Measurements from ENCODE around the gene CNOT6. TPM values are rescaled to one million over a fixed set of nuclear protein-coding genes. Genes with fewer than 3 reads are reported as not detected.

The CNOT6 gene
- total RNA-seq, 1 donor from 2014 or later = 41.7 TPM

DNA sequence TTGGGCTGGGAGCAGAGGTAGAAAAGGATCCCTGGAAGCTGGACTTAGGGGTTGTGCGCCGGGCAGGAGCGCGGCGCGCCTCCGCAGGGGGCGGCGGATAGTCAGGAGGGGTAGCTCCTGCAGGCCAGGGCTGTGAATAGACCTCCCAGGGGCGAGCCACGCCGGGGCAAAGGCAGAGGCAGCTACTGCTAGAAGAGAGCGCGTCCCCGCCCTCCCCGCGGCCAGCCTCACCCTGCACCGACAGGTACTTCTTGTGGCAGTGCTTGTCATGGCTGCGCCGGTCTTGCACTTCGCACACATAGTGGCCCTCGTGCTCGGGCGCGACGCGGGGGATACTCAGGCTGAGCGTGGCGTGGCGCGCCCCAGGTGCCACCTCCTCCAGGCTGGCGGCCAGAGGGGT is 127.1 kb downstream of the CNOT6 start:
- no peaks in the 10 kb centered on the region for H3K4me1 Mint-ChIP-seq (ENCODE audit: low read depth, unreplicated experiment)
- no peak overlapping the region for H3K4me3 Mint-ChIP-seq (ENCODE audit: unreplicated experiment)
- no peak overlapping the region for H3K27ac Mint-ChIP-seq (ENCODE audit: unreplicated experiment)
- peaks cover 27% of the 10 kb centered on the region for H3K27me3 Mint-ChIP-seq (ENCODE audit: low read depth, unreplicated experiment)
- FAIRE-seq (no peak), DNase-seq (ENCODE audit: low read depth) (no peak)
- no peaks in the 10 kb centered on the region for H4K20me1 ChIP-seq (ENCODE audit: insufficient read depth, low read length)
- no peak overlapping the region for H3K4me3 ChIP-seq (ENCODE audit: insufficient read depth, low read depth, low read length)
- no peaks in the 10 kb centered on the region for H3K9me3 ChIP-seq (ENCODE audit: insufficient read depth, low read depth, low read length)
- H3K9ac ChIP-seq (ENCODE audit: low read length) = no peak overlapping the region
- no peaks in the 10 kb centered on the region for H3K4me1 ChIP-seq (ENCODE audit: insufficient read depth, low read length)
- H2AFZ ChIP-seq (ENCODE audit: low read depth, low read length) = no peak overlapping the region
- TF ChIP-seq EZH2 (IDR thresholded peaks at IDR 0.05; ENCODE audit: insufficient read depth, low read length) = no peak
- TF ChIP-seq, protein P1, sequence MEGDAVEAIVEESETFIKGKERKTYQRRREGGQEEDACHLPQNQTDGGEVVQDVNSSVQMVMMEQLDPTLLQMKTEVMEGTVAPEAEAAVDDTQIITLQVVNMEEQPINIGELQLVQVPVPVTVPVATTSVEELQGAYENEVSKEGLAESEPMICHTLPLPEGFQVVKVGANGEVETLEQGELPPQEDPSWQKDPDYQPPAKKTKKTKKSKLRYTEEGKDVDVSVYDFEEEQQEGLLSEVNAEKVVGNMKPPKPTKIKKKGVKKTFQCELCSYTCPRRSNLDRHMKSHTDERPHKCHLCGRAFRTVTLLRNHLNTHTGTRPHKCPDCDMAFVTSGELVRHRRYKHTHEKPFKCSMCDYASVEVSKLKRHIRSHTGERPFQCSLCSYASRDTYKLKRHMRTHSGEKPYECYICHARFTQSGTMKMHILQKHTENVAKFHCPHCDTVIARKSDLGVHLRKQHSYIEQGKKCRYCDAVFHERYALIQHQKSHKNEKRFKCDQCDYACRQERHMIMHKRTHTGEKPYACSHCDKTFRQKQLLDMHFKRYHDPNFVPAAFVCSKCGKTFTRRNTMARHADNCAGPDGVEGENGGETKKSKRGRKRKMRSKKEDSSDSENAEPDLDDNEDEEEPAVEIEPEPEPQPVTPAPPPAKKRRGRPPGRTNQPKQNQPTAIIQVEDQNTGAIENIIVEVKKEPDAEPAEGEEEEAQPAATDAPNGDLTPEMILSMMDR (IDR thresholded peaks at IDR 0.05; ENCODE audit: insufficient read depth, low read depth, low read length) = no peak
- H3K9me3 Mint-ChIP-seq (ENCODE audit: unreplicated experiment) = no peaks in the 10 kb centered on the region
- H3K27me3 ChIP-seq (ENCODE audit: insufficient read depth, low read length) = peaks cover 5% of the 10 kb centered on the region
- H3K79me2 ChIP-seq (ENCODE audit: insufficient read depth, low read length) = no peaks in the 10 kb centered on the region
- no peak overlapping the region for H3K27ac ChIP-seq (ENCODE audit: low read depth, low read length)
- no peak overlapping the region for H3K4me2 ChIP-seq (ENCODE audit: low read length)
- H3K36me3 Mint-ChIP-seq (ENCODE audit: low read depth, unreplicated experiment) = peaks cover 2% of the 10 kb centered on the region
- H3K36me3 ChIP-seq (ENCODE audit: insufficient read depth, low read length) = no peaks in the 10 kb centered on the region

DNA sequence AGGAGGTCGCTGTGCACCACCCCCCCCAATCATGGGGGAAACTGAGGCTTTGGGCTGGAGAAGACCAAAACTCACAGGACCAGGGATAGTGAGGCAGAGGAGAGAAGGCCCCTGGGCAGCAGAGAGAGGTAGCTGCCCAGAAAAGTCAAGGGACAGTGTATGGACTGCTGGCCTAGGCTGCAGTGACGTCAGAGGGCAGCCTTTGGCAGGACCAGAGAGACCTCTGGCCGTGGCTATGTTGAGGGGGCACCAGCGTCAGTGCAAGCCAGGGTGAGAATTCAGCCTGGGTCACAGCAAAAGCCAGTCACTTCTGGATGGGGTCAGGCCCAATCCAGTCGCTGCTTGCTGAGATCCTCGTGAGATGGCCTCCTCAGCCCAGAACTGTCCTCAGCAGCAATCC is 128.7 kb downstream of the CNOT6 start:
- Histone ChIP-seq H4K20me1 (ENCODE audit: insufficient read depth, low read length) (no peaks in the 10 kb centered on the region), H3K79me2 (ENCODE audit: insufficient read depth, low read length) (no peaks in the 10 kb centered on the region), H3K4me2 (ENCODE audit: low read length) (no peak overlapping the region), H2AFZ (ENCODE audit: low read depth, low read length) (no peak overlapping the region), H3K27ac (ENCODE audit: low read depth, low read length) (no peak overlapping the region), H3K9me3 (ENCODE audit: insufficient read depth, low read depth, low read length) (no peaks in the 10 kb centered on the region), H3K27me3 (ENCODE audit: insufficient read depth, low read length) (peaks cover 3% of the 10 kb centered on the region), H3K4me1 (ENCODE audit: insufficient read depth, low read length) (no peaks in the 10 kb centered on the region), H3K9ac (ENCODE audit: low read length) (no peak overlapping the region), H3K4me3 (ENCODE audit: insufficient read depth, low read depth, low read length) (no peak overlapping the region), H3K36me3 (ENCODE audit: insufficient read depth, low read length) (no peaks in the 10 kb centered on the region)
- H3K4me3 Mint-ChIP-seq (ENCODE audit: unreplicated experiment) = no peak overlapping the region
- FAIRE-seq (no peak), DNase-seq (ENCODE audit: low read depth) (no peak)
- TF ChIP-seq, protein P1 (IDR thresholded peaks at IDR 0.05; ENCODE audit: insufficient read depth, low read depth, low read length) = no peak
- TF ChIP-seq EZH2 (IDR thresholded peaks at IDR 0.05; ENCODE audit: insufficient read depth, low read length) = no peak
- H3K27ac Mint-ChIP-seq (ENCODE audit: unreplicated experiment) = no peak overlapping the region
- H3K27me3 Mint-ChIP-seq (ENCODE audit: low read depth, unreplicated experiment) = peaks cover 32% of the 10 kb centered on the region
- H3K36me3 Mint-ChIP-seq (ENCODE audit: low read depth, unreplicated experiment) = no peaks in the 10 kb centered on the region
- H3K4me1 Mint-ChIP-seq (ENCODE audit: low read depth, unreplicated experiment) = no peaks in the 10 kb centered on the region
- H3K9me3 Mint-ChIP-seq (ENCODE audit: unreplicated experiment) = no peaks in the 10 kb centered on the region

DNA sequence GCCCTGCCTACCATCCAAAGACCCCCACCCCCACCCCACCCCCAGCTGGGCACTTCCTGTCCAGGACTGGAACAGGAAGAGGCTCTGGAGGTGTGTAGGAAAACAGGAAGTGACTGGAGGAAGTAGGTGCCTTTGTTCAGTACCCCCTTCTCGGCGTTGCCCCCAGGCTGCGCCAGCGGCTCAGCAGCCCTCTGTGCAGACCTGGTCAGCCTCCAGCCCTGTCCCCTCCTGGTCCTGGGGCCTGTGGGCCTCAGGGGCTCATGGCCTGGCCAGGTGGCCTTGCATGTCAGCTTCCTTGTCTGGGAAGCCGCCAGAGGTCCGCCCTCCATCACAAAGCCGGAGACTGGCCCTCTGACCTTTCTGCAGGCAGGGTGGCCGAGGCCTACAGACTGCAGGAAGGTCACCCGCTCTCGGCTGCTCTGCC is 129.2 kb downstream of the CNOT6 start:
- no peak overlapping the region for H3K27ac ChIP-seq (ENCODE audit: low read depth, low read length)
- no peak overlapping the region for H3K4me3 ChIP-seq (ENCODE audit: insufficient read depth, low read depth, low read length)
- H4K20me1 ChIP-seq (ENCODE audit: insufficient read depth, low read length) = no peaks in the 10 kb centered on the region
- peaks cover 1% of the 10 kb centered on the region for H3K27me3 ChIP-seq (ENCODE audit: insufficient read depth, low read length)
- Mint-ChIP-seq H3K36me3 (ENCODE audit: low read depth, unreplicated experiment) (no peaks in the 10 kb centered on the region), H3K9me3 (ENCODE audit: unreplicated experiment) (no peaks in the 10 kb centered on the region), H3K4me3 (ENCODE audit: unreplicated experiment) (no peak overlapping the region), H3K27me3 (ENCODE audit: low read depth, unreplicated experiment) (peaks cover 30% of the 10 kb centered on the region), H3K4me1 (ENCODE audit: low read depth, unreplicated experiment) (no peaks in the 10 kb centered on the region), H3K27ac (ENCODE audit: unreplicated experiment) (no peak overlapping the region)
- DNase-seq (ENCODE audit: low read depth) (no peak), FAIRE-seq (no peak)
- no peaks in the 10 kb centered on the region for H3K4me1 ChIP-seq (ENCODE audit: insufficient read depth, low read length)
- no peaks in the 10 kb centered on the region for H3K36me3 ChIP-seq (ENCODE audit: insufficient read depth, low read length)
- H3K79me2 ChIP-seq (ENCODE audit: insufficient read depth, low read length) = no peaks in the 10 kb centered on the region
- no peak overlapping the region for H2AFZ ChIP-seq (ENCODE audit: low read depth, low read length)
- no peak overlapping the region for H3K9ac ChIP-seq (ENCODE audit: low read length)
- H3K4me2 ChIP-seq (ENCODE audit: low read length) = no peak overlapping the region
- TF ChIP-seq, protein P1 (IDR thresholded peaks at IDR 0.05; ENCODE audit: insufficient read depth, low read depth, low read length) = no peak
- no peak for TF ChIP-seq EZH2 (IDR thresholded peaks at IDR 0.05; ENCODE audit: insufficient read depth, low read length)
- H3K9me3 ChIP-seq (ENCODE audit: insufficient read depth, low read depth, low read length) = no peaks in the 10 kb centered on the region
